Measurements from ENCODE around the gene NKRF.

Gene NKRF

DNA sequence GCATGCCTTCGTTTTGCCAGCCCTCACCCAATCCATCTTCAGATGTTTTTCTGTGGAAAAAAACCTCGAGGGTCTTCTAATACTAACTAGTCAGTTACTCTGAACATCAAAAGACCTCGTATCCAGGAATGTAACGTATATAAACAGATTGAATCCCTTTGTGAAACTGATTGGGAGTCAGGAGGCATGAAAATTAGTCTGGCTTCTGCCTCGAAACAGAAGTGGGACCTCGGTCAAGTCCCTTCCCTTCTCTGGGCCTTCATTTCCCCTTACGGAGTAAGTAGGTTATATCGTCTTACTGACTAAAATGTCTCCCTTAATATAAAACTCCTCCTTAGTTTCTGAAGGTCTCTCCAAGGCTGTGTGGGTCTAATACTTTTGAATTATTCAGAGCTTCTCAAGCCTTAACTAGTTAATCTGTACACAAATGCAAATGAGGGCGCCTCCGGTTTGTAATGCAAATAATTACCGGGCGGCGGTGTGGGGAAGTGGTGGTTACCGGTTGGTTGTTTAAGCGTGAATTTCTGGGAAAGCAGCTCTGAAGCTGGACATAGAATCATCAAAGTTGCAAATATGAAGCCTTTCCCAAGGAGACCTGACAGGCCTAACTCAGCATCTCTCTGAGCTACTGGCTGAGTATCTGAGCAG lies 11.4 kb upstream of the NKRF start:
- no peak overlapping the region for H3K4me3 ChIP-seq (ENCODE audit: low read length)
- no peak for DNase-seq (ENCODE audit: low read depth)
- TF ChIP-seq, protein P1, sequence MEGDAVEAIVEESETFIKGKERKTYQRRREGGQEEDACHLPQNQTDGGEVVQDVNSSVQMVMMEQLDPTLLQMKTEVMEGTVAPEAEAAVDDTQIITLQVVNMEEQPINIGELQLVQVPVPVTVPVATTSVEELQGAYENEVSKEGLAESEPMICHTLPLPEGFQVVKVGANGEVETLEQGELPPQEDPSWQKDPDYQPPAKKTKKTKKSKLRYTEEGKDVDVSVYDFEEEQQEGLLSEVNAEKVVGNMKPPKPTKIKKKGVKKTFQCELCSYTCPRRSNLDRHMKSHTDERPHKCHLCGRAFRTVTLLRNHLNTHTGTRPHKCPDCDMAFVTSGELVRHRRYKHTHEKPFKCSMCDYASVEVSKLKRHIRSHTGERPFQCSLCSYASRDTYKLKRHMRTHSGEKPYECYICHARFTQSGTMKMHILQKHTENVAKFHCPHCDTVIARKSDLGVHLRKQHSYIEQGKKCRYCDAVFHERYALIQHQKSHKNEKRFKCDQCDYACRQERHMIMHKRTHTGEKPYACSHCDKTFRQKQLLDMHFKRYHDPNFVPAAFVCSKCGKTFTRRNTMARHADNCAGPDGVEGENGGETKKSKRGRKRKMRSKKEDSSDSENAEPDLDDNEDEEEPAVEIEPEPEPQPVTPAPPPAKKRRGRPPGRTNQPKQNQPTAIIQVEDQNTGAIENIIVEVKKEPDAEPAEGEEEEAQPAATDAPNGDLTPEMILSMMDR (conservative IDR thresholded peaks at IDR 0.05; ENCODE audit: low read depth, low read length) = no peak

DNA sequence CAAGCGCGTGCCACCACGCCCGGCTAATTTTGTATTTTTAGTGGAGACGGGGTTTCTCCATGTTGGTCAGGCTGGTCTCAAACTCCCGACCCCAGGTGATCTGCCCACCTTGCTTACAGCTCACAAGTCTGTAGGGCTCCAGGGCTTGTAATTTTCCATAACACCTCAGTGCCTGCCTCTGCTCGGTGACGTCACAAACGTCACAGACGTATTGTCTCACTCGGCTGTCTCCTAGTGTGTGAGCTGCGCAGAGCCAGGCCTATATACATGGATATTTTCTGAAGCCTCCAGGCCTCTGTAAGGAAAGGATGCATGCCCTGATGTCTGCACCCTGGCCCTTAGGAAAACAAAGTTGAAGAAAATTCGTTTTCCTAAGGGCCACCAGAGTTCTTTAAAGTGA lies 8.6 kb upstream of the NKRF start:
- no peak for DNase-seq (ENCODE audit: low read depth)
- no peak overlapping the region for H3K4me3 ChIP-seq (ENCODE audit: low read length)
- TF ChIP-seq, protein P1 (conservative IDR thresholded peaks at IDR 0.05; ENCODE audit: low read depth, low read length) = no peak

DNA sequence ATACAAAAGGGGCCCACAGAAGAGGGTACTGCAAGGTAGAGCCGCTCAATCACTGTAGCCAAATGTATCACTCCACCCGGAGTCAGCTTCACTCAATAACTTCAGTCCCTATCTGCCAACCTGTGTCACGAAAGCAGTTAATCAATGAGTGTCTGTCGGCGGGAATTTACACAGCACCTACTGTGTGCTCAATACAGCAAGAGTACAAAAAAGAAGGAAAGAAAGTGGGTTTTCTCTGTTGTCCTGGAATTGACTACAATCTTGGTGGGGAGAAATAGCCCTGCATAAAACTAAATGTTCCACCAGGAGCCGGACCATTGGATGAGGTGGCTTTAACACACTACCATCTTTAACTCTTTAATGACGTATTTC lies 780 bp upstream of the NKRF start:
- DNase-seq (ENCODE audit: low read depth) = no peak
- TF ChIP-seq, protein P1 (conservative IDR thresholded peaks at IDR 0.05; ENCODE audit: low read depth, low read length) = no peak
- peak overlapping the region; percentile 83 for H3K4me3 ChIP-seq (ENCODE audit: low read length)

DNA sequence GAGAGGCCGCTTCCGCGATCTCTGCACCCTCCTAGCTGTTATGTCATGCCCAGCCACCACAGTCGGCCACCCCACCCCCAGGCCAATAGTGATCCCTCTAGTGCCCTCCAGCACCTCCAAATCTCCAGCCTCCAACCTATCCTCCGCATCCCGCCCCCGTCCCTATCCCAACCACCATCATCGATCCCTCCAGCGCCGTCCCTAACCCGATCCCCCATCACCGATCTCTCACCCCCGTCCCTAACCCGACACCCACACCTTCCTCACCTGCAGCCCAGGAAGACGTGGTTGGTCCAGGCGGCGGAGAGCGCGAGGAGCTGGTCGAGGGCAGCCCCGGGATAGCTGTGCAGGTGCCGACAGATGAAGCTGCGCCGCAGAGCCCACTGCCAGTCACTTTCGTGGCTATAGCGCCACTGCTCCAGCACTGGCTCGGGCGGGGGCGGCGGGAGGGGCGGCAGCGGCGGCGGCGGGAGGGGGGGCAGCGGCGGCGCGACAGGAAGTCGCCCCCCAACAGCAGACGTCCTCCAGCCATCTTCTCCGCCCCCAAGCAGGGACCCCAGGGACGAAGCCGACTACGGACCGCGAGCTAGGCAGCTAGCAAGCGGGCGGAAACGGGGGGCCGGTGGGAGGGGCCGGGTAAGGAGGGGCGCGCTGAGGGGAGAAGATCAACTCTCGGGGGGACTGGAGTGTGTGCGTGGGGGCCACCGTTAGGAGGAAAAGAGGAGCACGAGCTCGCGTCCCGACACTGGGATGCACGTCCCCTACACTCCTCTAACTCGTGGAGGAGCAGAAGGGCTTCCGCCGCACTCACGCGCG lies 552 bp downstream of the NKRF start:
- peak overlapping the region; percentile 83 for H3K4me3 ChIP-seq (ENCODE audit: low read length)
- DNase-seq (ENCODE audit: low read depth) = no peak
- TF ChIP-seq, protein P1 (conservative IDR thresholded peaks at IDR 0.05; ENCODE audit: low read depth, low read length) = no peak

DNA sequence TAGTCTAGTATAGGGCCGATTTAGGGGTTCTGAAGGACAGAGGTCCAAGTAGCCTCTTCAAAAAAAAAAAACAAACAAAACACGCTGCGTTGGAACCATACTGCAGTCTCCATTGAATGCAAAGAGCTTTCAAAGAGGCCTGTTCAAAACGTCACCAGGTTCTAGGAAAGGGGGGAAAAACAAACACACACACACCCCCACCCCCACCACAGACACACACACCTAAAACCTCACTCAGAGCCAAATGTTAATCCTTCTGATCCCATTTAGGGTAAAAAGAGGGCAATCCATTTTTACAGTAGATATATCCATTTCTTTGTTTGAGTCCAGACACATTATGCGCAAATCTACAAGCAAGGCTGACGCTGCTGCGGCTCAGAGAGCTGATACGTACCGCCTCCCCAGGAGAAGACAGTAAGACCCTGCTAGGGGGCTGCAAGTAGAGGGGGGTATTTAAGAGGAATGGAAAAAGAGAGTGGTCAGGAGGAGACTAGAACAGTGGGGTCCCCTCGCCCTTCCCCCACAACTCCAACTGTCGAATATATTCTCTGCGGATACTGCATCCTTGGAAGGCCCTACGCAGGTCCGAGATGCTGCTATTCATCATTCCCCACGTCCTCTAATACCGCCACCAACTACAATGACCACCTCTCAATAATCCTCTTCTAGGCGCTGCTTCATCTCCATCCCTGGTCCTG lies 1.3 kb downstream of the NKRF start:
- TF ChIP-seq, protein P1 (conservative IDR thresholded peaks at IDR 0.05; ENCODE audit: low read depth, low read length) = no peak
- H3K4me3 ChIP-seq (ENCODE audit: low read length) = peak overlapping the region; percentile 83
- no peak for DNase-seq (ENCODE audit: low read depth)

DNA sequence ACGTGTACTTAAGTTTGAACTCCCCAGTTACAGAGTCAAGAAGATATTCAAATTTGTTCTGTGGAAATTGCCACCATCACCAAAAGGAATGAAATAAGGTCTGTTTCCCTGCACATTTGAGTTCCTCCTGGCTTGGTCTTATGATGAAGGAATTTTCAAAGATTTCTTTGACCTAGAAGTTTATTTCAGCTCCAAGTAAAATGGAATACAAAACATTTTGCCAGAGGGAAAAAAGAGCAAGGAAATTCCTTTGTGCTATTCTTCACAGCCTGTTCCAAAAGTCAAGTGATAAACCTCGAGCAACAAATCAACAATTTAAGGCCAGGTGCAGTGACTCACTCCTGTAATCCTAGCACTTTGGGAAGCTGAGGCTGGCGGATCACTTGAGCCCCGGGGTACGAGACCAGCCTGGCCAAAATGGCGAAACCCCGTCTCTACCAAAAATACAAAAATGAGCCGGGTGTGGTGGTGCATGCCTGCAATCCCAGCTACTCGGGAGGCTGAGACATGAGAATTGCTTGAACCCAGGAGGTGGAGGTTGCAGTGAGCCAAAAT lies 3.4 kb downstream of the NKRF start:
- TF ChIP-seq, protein P1 (conservative IDR thresholded peaks at IDR 0.05; ENCODE audit: low read depth, low read length) = no peak
- no peak for DNase-seq (ENCODE audit: low read depth)
- H3K4me3 ChIP-seq (ENCODE audit: low read length) = no peak overlapping the region
